HPDE6-E6E7 (cell line): ENCODE measurements around the gene RFXANK.
"Not testable (repeated sequence)": the region's sequence is repeated elsewhere in the genome, so short reads cannot be mapped to it uniquely, and the experiment has no call there.

Experiments
- DNase-seq: peaks from one replicate; pipeline ENCODE4 v3.0.0; 2011; ENCODE audit warnings: missing footprints; ENCODE audit errors: extremely low spot score

Gene RFXANK, protein sequence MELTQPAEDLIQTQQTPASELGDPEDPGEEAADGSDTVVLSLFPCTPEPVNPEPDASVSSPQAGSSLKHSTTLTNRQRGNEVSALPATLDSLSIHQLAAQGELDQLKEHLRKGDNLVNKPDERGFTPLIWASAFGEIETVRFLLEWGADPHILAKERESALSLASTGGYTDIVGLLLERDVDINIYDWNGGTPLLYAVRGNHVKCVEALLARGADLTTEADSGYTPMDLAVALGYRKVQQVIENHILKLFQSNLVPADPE

DNA sequence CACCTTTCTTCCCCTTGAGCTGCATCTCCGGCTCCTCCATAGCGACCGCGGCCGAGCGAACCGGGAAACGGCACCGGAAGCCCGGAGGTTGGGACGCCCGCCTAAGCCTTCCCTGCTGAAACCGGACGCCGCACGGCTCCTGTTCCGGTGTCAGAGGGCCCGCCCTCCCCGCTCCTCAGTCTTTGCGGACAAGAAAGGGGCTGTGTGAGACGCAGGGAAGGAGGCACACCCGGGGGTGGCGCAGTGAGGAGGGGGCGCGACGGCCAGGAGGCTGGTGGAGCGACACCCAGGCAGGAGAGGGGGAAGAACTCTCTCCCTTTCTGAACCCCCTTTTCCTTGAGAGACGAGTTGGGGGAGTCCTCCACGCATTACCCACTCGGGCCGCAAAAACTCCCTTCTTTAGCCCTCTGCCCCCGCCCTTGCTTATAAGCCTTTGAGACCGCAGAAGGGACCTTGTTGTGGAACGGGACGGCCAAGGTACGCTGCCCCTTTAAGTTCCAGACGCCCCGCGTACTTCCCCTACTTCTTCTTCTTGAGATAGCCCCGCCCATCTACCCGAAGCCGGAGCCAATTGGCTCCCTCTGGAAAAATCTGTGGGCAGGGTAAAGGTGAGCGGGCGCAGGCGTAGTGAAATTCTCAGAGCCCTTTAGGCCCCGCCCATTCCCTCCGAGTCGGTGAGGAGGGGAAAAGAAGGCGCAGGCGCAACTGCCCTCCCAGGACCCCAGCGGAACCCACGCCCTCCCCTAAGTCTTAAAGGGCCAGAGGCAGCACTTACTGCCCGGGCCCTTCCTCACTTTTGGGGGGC lies at the start of gene RFXANK, which contains the start of gene BORCS8:
Gene RFXANK, plus strand, starts transcription at position 181 of the 805 bp plus-strand sequence. CDS start 1,689 bp downstream, outside the sequence.
Gene BORCS8, minus strand, starts transcription at position 75 of the 805 bp plus-strand sequence. Its CDS starts 35 bp downstream, at position 40.
- peak; percentile 97 for DNase-seq

DNA sequence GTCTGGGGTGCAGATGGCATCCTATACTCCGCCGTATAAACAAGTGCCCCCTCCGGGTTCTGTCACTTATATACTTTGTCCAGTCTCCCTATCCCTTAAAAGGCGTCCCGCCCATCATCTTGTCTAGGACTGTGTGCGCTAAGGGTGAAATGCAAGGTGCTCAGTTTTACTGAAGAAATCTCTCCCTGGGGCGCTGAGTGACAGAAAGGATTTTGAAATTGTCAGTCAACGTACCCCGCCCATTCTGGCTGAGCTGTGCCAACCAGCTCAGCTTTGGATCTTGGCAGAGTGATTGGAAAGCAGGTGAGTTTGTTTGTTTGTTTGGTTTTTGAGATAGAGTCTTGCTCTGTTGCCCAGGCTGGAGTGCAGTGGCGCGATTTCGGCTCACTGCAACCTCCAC lies 49.7 kb upstream of the RFXANK start:
- DNase-seq = no peak

DNA sequence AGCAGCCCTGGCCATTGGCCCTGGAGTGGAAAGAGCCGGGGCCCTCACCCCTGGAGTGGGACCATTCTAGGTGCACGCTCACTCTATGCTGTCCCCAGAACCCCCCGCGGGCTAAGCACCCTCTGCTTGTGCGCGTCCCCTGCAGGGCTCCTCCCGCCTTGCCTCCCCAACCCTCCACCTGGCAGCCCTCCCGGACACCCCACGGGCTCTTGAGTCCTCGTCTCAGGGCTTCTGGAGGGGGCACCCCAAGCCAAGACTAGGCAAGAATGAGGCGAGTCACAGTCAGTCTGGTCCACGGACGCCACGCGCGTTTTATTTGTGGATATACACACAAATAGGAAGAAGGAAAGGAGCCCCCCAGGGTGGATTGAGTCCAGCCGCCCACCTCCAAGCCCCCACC lies 46.8 kb upstream of the RFXANK start:
- no peak for DNase-seq

DNA sequence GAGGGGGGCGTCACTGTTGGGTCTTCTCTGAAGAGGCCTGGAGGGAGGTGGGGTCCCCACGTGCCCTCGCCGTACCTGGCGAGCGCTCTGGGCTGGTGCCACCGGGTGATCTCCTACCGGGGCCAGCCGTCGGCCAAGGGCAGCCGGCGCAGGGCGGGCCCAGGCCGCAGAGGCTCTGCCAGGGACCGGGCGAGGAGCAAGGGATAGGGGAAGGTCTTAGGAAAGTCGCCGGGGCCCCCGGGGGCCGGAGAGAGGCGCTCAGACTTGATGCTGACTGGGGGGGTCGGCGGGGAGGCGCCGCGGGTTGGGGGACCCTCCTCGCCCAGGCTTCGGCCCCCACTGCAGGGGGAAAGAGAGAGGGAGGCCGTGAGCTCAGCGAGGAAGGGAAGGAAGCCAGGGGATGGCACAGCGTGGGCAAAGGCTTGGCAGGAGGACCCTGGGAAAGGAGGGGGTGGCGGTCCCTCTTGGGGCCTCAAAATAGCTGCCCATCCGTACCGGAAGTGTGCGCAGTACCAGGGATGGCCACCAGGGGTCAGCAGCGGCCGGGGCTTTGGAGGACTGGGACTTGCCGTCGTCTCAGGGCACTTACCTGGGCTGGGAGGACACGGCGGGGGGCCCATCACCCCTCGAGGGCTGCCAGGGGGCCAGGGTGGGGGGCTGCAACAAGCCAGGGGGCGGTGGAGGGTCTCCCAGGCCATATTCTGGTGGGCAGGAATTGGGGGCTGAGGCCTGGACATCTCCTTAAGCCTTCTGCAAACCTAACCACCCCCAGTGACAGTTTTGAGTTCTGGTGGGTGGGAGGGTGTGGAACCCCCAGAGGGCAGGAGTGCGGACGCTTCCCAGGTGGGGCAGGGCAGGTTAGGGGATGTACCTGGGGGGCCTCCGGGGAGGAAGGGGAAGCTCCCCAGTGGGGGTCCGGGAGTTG lies 46.1 kb upstream of the RFXANK start:
- peak; percentile 50 for DNase-seq

DNA sequence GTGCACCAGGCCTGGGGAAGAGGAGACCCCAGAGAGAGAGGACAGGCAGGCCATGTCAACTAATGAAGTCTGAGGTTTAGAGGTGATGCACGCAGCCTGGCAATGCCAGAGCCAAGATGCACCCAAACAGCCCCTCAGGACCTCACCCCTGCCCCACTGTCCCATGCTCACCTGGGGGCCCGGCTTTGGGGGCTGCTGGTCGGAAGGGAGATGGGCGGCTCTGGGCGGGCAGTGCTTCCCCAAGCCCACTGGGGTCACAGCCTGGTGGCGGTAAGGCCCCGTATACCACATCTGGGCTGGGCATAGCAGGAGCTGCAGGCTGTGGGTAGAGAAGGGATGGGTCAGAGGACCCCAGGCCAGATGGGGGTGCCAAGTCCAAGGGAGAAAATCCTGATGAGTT lies 45.2 kb upstream of the RFXANK start:
- no peak for DNase-seq

DNA sequence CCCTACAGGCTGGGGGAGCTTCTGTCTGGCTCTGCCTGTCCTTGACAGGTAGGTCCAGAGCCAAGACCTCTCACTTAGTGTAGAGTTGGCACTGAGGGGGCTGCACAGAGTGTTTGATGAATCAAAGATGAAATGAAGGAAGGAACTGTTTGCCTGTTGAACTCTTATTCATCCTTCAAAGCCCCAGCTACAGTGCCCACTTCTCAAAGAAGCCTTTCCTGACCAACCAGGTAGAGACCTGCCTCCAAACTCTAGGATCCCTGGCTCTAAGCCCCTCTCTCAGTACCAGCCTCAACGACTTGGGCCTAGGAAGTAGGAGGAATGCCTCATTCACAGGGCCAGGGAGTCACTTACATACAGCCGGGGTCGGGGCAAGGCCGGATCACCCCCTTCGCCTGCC lies 44.7 kb upstream of the RFXANK start:
- DNase-seq = no peak

DNA sequence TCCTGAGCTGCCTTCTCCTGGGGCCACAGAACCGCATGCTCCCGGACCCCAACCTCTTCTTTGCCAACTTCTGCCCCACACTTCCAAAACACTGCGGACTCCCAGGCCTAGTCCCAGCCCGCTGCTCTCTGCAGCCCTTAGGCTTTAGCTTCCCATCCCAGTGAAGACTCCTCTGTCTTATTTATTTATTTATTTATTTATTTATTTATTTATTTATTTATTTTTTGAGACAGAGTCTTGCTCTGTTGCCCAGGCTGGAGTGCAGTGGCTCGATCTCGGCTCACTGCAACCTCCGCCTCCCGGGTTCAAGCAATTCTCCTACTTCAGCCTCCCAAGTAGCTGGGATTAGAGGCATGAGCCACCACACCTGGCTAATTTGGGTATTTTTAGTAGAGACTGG lies 43.6 kb upstream of the RFXANK start:
- DNase-seq = not testable (repeated sequence)

DNA sequence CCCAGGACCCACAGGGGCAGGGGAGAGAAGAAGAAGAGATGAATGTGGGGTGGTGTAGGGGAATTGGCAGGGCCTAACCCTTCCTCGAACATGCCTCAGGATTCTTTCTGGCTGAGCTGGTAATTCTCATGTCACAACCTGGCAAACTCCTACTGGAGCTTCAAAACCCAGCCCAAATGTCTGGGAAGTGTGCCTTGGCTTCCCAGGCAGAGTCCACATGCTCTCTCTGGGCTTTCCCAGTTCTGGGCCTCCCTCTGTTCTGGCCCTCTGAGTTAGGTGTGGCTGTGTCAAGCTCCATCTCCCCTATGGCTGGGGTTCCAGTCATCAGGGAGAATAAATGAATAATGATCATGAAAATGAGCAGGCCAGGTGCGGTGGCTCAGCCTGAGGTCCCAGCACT lies 42.6 kb upstream of the RFXANK start:
- no peak for DNase-seq

DNA sequence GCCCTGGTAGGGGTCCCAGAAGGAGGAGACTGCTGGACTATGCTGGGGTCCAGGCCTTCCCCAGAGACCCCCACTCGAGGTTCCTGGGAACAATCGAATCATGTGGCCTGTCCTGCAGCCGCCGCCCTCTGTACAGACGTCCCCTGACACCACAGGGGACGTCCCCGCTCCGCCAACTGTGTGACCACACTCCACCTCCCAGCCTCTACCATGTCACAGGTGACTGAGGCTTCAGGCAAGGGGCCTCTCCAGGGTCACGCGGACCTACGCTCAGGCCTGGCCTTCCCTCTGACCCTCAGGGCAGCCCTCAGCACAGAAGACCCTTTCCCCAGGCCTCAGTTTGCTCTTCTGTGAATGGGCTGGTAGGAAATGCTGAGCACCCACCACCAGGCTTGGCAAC lies 40.6 kb upstream of the RFXANK start:
- no peak for DNase-seq

DNA sequence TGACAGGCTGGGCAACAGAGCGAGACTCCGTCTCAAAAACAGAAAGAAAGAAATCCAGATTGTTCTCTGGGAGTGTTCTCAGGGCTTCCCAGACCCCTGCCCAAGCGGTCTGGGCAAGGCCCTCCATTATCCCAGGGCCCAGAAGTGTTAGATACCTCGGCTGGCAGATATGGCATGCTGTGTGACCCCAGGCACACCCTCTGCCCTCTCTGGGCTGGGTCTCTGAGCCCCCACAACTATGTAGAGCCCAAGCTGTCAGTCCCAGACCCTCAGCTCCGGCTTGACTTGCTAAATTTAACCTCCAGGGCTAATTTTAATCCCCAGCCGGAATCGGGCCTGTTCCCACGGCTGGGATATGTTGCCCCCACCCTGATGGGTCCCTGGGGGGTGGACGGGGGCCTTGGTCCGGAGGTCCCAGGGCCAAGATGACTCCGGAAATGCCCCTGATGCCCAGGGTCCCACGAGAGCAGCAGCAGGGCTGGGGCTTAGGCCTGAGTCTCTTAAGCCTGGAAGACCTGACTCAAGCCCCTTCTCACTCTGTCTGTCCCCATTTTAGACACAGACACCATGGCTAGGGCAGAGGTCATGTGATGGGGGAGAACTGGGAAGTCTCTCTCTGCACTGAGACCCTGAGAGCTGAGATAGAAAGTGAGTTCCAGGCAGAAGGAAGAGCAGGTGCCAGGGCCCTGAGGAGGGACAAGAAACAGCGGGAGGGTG lies 39.2 kb upstream of the RFXANK start:
- DNase-seq = no peak

DNA sequence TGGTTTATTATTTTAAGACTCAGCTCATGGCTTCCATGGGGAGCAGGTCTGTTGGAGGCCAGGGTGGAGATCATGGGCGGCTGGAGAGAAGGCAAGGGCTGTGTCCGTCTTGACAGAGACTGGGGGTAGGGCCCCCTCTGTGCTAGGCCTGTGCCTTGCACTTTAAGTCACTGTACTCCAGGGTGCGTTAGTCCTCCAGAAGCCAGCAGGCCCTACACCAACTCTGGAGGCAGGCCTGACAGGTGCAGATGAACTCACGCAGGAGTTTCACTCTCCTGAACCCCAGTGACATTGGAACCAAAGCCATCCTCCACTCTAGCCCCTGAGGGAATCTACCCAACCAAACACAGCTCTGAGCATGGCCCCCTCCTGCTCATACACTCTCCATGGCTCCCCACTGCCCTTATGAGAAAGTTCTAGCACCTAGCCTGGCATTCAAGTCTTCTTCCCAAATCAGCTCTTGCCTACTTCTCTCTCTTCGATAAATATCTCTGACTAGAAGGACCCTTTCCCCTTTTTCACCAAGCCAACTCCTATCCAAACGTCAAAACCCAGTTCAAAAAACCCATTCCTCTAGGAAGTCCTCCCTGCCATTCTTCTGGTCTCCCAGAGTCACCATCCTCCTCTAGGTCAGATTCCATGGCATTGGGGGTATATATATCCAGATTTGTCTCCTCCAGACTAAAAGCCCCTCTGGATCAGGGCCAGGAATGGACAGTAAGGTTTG lies 37.1 kb upstream of the RFXANK start:
- no peak for DNase-seq

DNA sequence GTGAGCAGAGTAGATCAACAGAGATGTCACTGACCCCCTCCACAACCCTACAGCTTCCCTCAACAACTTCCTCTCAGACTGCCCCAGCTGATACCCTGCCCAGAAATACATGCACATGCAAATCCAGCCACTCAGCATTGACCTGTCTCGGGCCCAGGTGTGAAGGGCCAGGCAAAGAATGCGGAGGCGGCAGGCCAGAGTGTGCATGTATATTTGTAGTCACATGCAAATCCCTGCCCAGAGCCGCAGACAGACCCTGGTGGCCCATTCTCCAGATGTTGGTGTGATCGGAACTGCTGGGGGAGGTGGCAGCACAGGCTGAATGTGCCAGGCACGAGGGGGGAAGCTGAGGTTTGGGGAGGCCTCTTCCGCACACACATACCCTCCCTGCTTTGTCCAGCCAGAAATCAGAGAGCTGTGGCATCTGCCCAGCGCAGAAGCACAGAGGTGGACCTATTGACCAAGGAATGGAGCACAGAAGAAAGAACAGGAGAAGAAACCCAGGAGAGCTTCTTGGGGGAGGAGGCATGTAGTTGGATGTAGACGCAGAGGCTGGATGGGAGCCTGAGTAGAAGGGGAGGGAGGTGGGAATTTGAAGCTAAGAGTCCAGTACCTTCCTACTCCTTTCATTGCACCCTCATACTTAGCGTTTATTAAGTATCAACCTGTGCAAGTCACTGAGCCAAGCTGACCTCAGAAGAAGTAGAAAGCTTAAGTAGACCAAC lies 36.4 kb upstream of the RFXANK start:
- DNase-seq = no peak

DNA sequence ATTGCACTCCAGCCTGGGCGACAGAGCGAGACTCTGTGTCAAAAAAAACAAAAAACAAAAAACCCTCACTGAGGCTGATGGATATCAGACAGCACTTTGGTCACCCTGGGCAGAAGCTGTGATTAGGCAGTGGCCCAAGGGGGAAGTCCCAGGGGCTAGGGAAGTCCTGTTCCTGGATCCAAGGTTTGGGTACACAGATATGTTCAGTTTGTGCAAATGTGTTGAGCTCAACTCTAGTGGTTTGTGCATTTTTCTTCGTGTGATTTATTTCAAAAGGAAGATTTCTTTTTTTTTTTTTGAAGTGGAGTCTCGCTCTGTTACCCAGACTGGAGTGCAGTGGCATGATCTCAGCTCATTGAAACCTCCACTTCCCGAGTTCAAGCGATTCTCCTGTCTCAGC lies 34.2 kb upstream of the RFXANK start:
- no peak for DNase-seq

DNA sequence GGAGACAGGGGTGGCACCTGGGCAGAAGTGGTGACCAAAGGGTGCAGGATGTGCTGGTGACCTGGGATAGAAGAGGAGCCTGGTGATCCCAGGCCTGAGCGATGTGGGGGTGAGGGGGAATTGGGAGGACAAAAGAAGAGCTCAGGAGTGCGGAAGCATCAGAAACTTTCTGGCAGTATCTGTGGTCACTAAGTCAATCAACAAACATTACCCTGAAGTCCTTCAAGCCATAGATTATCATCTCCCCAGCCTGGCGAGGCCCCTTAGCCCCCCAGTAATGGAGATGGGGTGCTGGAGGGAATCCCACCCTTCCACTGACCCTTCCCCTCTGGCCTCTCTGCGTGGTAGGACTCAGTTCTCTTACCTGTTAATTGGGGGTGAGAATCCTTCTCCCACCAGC lies 32.5 kb upstream of the RFXANK start:
- DNase-seq = no peak

DNA sequence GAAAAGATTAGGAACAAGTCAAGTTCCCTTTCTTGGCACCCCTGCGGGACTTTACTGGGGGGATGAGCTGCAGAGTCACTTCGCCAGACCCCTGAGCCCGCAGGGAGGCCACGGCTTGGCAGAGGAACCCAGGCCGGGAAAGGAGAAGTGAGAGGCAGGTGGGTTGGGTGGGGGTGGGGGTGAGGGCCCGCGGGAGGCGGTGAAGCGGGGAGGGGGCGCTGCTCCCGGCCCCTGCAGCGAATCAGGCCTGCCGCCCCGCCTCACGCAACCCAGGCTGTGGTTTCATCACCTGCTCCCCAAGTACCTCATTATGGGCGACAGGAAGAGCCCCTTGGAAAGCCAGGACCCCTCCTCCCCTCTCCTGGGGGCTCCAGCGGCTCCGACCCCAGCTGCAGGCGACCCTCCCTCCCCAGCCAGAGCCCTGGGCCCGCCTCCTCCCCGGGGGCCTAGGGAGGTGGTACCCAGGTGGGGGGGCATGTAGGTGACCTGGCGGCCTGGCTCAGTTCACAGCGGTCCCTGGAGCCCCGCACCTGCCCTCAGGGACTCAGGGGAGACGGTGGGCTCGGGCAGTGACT lies 31.5 kb upstream of the RFXANK start:
- no peak for DNase-seq

DNA sequence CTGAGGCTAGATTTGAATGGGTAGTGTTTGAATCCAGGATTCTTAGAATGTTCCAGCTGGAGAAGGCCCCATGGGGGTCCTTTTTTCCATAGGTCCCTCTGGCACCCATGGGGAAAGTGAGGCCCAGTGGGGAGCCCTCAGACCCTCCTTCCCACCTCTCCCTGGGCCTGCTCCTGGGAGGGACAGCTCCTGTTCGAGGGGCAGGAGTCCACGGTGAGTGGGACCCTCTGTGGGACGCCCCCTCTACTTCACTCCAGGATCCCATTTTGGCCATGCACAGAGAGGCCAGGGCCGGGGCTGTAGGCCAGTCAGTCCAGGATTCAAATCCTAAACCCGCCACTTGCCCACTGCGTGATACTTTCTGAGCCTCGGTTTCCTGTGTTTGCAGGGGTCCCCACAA lies 29.6 kb upstream of the RFXANK start:
- no peak for DNase-seq

DNA sequence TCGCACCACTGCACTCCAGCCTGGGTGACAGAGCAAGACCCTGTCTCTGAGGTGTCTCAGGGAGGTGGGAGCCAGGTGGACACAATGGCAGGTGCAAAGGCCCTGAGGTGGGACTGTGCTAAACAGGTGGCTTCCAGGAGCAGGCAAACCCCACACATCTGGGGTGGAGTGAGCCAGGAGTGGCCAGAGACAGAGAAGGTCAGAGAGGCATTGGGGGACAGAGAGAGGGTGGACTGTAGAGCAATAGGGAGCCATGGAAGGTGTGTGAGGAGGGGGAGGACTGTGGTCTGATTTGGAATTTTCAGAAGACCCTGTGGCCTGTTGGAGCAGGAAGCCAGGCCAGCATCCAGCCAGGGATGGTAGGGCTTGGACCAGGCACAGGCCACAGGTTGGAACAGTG lies 26.7 kb upstream of the RFXANK start:
- no peak for DNase-seq

DNA sequence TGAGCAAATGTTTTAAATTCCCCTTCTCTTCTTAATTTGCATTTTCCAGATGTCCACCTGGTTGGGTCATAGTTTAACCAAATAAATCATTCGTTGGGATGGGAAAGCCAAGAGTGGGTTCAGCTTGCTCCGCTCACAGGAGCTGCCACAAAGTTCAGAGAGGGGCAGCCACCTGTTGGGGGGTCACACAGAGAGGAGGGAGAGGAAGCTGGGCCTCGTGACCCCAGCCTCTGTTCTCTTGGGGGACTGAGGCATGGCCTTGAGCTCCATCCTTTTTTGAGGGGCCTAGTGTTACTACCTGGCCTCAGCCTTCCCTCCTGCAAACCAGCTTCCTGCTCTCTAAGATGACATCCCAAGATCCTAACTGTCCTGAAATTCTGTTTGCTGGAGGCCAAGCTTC lies 24.4 kb upstream of the RFXANK start:
- DNase-seq = no peak

DNA sequence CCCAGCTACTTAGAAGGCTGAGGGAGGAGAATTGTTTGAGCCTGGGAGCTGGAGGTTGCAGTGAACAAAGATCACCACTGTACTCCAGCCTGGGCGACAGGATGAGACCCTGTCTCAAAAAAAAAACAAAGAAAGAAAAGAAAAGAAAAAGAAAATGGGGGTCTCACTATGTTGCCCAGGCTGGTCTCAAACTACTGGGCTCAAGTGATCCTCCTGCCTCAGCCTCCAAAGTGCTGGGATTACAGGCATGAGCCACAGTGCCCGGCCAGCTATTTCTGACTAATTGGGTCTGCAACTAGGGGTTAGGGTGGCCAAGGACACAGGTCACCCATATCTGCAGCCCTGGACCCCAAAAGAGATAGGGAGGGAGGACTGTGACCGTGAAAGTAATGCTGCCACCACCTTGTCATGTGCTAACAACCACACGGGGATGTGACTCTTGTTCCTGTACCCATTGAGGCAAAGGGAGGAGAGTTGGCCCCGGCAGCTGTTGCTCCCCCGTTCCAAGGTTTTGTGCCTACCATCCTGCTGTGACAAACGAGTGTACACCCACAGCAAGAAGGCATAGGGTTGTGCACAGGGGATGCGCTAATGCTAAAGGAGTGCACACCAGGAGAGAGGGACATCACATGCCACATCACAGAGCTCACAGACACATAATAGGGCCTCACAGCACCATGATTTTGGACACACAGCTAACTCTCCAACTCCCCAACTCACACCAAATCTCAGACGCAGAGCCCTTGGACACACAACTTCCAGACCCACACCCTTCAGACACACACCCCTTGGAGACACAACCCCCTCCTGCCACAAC lies 22.6 kb upstream of the RFXANK start:
- DNase-seq = no peak
